Stimulated activated CD4-positive, alpha-beta T cell treated with anti-CD3 and anti-CD28 coated beads, Interleukin-1b, Interleukin-23, amount 100 ng/mL, for 1 hour (primary cell): ENCODE measurements around the gene FBXO40.

Source experiments
- DNase-seq, 2 donors: peaks; one replicate each; pipeline ENCODE4 v3.0.0-alpha.2; 2020; ENCODE audit warnings: low read depth in 2 of 2

FBXO40 gene

GRCh38 chr3:121663171-121663847 is 70.1 kb downstream of the FBXO40 start:
- DNase-seq, result no peak

DNA sequence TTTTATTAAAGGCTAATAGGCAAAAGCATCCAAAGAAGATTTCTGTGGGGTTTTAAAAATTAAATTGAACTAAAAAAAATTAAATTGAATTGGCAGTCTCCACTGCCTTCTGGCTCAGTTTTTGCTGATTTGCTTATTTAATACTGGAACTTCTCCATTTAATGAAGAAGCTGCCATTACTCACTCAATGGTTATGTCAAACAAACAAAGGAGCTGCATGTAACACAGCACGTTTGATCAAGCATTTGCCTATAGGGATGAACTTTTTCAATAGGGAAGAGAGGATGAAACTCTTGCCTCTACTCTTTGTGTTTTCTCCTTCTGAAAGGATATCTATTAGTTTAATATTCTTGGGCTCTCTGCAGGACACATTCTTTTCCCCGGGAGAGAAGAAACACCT is 72.3 kb downstream of the FBXO40 start:
- no peak for DNase-seq

- no peak for DNase-seq
These were observed 74.2 kb downstream of the FBXO40 start for GRCh38 chr3:121667333-121667732.

DNA sequence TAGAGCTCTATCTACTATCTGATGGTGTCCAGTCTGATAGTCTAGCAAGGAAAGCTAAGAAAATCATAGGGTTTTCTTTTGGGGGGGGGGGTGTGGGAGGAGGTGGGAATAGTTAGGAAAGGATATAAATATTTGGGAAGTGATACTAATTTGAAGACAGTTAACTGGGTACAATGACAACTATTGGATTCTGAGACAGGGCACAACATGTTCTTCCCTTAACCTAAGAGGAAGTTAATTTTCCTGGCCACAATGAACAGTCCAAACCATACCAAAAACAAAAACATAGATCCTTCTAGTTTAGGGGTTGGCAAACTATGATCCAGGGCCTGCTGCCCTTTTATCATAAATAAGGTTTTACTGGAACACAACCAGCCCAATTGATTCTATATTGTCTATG is 77.5 kb downstream of the FBXO40 start:
- DNase-seq, result no peak

DNA sequence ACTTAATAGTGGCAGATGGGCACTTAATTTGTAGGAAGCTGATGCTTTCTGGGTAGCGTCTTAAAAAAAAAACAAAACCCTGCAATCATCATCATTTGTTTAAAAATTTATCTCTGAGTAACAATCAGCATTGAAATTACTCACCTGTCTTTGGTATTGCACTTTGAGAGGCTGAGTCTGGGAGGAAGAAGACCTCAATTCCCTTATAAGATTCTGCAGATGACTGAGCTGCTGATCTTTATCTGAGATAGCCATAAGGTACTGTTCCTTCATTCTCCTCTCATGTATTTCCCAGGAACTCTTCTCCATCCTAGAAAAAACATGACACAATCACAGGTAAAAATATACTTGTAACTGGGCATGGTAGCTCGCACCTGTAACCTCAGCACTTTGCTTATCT is 84.0 kb downstream of the FBXO40 start:
- no peak for DNase-seq
